ENCODE results near the gene AQP7.

AQP7 gene

DNA sequence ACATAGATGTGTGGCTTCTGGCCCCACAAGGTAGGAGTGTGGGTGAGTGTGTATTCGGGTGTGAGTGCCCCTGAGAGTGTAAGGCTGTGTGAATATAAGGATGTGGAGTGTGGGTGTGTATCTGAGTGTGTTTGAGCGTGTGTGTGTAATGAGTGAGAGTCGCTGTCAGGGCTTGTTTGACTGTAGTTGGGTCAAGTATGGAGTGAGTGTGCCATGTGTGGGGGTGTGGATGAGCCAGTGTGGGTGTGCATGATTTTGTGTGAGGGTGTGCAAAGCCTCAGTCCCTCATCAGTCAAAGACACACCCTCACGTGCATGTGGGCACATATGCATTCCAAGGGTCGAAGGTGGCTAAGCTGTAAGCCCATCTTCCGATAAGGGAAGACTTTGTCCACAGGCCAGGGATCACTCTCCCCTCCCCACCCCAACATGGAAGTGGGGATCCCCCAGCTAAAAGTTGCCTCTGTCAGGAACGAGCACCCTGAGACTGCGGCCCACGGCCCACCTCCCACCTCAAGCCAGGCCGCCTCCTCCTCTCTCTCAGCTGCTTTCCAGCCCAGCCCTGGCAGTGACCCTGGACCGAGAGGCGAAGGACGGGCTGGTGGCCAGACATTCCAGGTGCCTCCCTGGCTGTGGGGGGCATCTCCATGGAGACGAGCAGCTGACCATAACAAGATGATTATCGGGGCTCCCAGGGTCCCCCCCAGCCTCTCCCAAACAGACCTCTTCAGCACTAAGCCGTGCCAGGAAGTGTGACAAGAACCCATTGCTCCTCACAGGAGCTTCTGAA, 32.1 kb upstream of the AQP7 start:
- 95% methylated on average over 16 of the region's 16 CpGs for WGBS (ENCODE audit: insufficient coverage)
- Histone ChIP-seq H3K36me3 (ENCODE audit: control insufficient read depth in 4 of 4, insufficient read depth in 4 of 4, low read length in 3 of 4) (no peaks in the 10 kb centered on the region), H3K27me3 (replicated peaks in 2 of 5; ENCODE audit: control insufficient read depth in 4 of 5, insufficient read depth in 5 of 5, low read length in 4 of 5) (no peaks in the 10 kb centered on the region), H3K27ac (ENCODE audit: insufficient read depth in 1 of 2, low read depth in 1 of 2, low read length in 2 of 2, poor library complexity in 1 of 2, severe bottlenecking in 2 of 2) (no peak overlapping the region), H3K4me3 (ENCODE audit: control insufficient read depth in 1 of 7, extremely low read depth in 1 of 7, insufficient read depth in 4 of 7, low read depth in 2 of 7, low read length in 6 of 7) (no peak overlapping the region), H3K9me3 (ENCODE audit: control extremely low read depth in 1 of 5, control insufficient read depth in 4 of 5, insufficient read depth in 2 of 5, low read depth in 1 of 5, low read length in 4 of 5) (no peaks in the 10 kb centered on the region), H3K4me1 (ENCODE audit: control extremely low read depth in 1 of 4, control insufficient read depth in 4 of 4, insufficient read depth in 4 of 4, low read length in 3 of 4) (peaks cover 0 to 11% (median 1%) of the 10 kb centered on the region in 4 experiments)
- ChIA-PET CTCF (interaction anchor here (1.0 to 3.4 kb wide), 5 partner anchors 9 to 32 kb away, joined by 3 to 11 read pairs (median 6); no protein-coding TSS in a partner anchor), POLR2A (interaction anchor here (0.7 kb wide), 1 partner anchor 19 kb away, joined by 3 read pairs; no protein-coding TSS in a partner anchor)
- DNase-seq: no peak

DNA sequence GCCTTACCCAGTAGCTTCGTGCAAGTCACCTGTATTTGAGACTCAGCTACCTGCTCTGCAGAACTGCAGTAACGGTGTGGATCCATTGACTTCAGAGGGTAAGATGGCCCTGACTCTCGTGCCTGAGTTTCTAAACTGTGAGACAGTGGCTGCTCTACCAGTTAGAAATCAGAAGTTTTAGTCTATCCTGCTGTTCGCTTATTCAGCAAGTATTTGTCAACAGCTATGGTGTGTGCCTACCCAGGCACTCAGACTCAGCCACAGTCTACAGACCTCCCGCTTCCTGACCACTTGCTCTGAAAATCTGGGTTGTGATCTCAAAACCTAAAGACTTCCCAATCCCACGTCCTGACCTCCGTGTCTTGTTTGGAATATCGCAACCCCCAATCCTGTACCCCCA, 31.5 kb upstream of the AQP7 start:
- ChIA-PET POLR2A (no interaction called here), CTCF (interaction anchor here (2.1 to 3.4 kb wide), 4 partner anchors 16 to 33 kb away, joined by 5 to 11 read pairs (median 6); no protein-coding TSS in a partner anchor)
- H3K36me3 ChIP-seq (ENCODE audit: control insufficient read depth in 4 of 4, insufficient read depth in 4 of 4, low read length in 3 of 4): no peaks in the 10 kb centered on the region
- no peaks in the 10 kb centered on the region for H3K27me3 ChIP-seq (replicated peaks in 2 of 5; ENCODE audit: control insufficient read depth in 4 of 5, insufficient read depth in 5 of 5, low read length in 4 of 5)
- H3K27ac ChIP-seq (ENCODE audit: insufficient read depth in 1 of 2, low read depth in 1 of 2, low read length in 2 of 2, poor library complexity in 1 of 2, severe bottlenecking in 2 of 2): no peak overlapping the region
- H3K9me3 ChIP-seq (ENCODE audit: control extremely low read depth in 1 of 5, control insufficient read depth in 4 of 5, insufficient read depth in 2 of 5, low read depth in 1 of 5, low read length in 4 of 5): no peaks in the 10 kb centered on the region
- 100% methylated on average over 4 of the region's 8 CpGs for WGBS (ENCODE audit: insufficient coverage)
- H3K4me3 ChIP-seq (ENCODE audit: control insufficient read depth in 1 of 7, extremely low read depth in 1 of 7, insufficient read depth in 4 of 7, low read depth in 2 of 7, low read length in 6 of 7): no peak overlapping the region
- H3K4me1 ChIP-seq (ENCODE audit: control extremely low read depth in 1 of 4, control insufficient read depth in 4 of 4, insufficient read depth in 4 of 4, low read length in 3 of 4): peaks cover 0 to 11% (median 1%) of the 10 kb centered on the region in 4 experiments
- DNase-seq: no peak

DNA sequence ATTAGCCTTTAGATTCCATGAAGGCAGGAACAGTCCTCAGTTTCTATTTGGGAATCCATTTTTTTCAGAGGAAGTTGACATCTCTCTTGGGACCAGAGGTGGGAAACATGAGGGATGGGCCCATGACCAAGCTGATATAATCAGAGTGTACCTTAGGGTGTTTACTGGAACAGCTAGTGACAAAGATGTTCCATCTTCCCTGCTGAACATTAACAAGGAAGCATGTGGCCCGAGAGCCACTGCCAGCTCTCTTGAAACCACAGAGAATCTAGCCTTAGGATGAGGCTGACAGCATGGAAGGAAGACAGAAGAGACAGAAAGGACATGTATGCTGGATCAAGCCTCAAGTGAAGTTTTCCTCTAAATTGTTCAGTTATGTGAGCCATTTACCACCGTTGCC, 29.1 kb upstream of the AQP7 start:
- no peaks in the 10 kb centered on the region for H3K36me3 ChIP-seq (ENCODE audit: control insufficient read depth in 4 of 4, insufficient read depth in 4 of 4, low read length in 3 of 4)
- H3K27me3 ChIP-seq (replicated peaks in 2 of 5; ENCODE audit: control insufficient read depth in 4 of 5, insufficient read depth in 5 of 5, low read length in 4 of 5): no peaks in the 10 kb centered on the region
- WGBS (ENCODE audit: insufficient coverage): 100% methylated on average over 1 of the region's 2 CpGs
- ChIA-PET CTCF (interaction anchor here (1.4 to 3.4 kb wide), 6 partner anchors 12 to 35 kb away, joined by 3 to 11 read pairs (median 3); partner anchors contain the start of gene AQP3), POLR2A (no interaction called here)
- H3K4me3 ChIP-seq (ENCODE audit: control insufficient read depth in 1 of 7, extremely low read depth in 1 of 7, insufficient read depth in 4 of 7, low read depth in 2 of 7, low read length in 6 of 7): no peak overlapping the region
- no peak overlapping the region for H3K27ac ChIP-seq (ENCODE audit: insufficient read depth in 1 of 2, low read depth in 1 of 2, low read length in 2 of 2, poor library complexity in 1 of 2, severe bottlenecking in 2 of 2)
- no peaks in the 10 kb centered on the region for H3K9me3 ChIP-seq (ENCODE audit: control extremely low read depth in 1 of 5, control insufficient read depth in 4 of 5, insufficient read depth in 2 of 5, low read depth in 1 of 5, low read length in 4 of 5)
- peaks cover 0 to 5% (median 0%) of the 10 kb centered on the region in 4 experiments for H3K4me1 ChIP-seq (ENCODE audit: control extremely low read depth in 1 of 4, control insufficient read depth in 4 of 4, insufficient read depth in 4 of 4, low read length in 3 of 4)
- DNase-seq: peak in 1 of 3 donors; percentile 6

DNA sequence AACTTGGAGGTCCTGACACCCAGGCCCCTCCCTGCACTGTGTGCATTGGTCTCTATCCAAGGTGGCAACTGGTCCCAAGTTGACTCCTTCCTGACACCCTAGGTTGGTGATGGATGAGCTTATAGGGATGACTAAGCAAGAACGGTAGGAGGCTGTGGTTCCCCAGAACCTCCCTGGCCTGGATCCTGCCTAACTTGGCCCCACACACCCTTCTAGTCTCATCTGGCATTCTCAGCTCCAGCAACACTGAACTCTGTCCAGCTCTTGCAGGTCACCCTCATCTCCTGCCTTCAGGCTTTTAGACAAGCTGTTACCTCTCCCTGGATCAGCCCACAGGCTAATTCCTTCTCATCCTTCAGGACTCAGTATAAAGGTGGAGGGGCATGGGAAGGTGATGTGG, 28.6 kb upstream of the AQP7 start:
- POLR2A ChIA-PET: no interaction called here
- CTCF ChIA-PET: interaction anchor here (0.6 to 3.4 kb wide), 7 partner anchors 12 to 1330 kb away, joined by 3 to 11 read pairs (median 3); partner anchors contain the start of gene AQP3

DNA sequence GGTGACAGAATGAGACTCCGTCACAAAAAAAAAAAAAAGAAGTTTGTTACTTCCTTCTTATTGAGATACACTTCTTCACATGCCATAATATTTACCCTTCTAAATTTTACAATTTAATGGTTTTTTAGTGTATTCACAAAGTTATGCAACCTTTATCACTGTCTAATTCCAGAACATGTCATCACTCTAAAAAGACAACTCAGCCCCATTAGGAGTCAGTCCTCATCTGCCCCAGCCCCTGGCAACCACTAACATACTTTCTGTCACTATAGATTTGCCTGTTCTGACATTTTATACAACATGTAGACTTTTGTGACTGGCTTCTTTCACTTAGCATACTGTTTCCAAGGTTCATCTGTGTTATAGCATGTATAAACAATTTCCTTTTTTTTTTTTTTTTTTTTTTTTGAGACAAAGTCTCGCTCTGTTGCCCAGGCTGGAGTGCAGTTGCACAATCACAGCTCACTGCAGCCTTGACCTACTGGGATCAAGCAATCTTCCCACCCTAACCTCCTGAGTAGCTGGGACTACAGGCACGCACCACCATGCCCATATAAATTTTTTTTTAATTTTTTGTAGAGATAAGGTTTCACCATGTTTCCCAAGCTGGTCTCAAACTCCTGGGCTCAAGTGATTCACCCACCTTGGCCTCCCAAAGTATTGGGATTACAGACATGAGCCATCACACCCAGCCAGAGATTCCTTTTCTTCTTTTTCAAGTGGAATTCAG, 27.1 kb upstream of the AQP7 start:
- no peak for DNase-seq
- Histone ChIP-seq H3K36me3 (ENCODE audit: control insufficient read depth in 4 of 4, insufficient read depth in 4 of 4, low read length in 3 of 4) (no peaks in the 10 kb centered on the region), H3K27me3 (replicated peaks in 2 of 5; ENCODE audit: control insufficient read depth in 4 of 5, insufficient read depth in 5 of 5, low read length in 4 of 5) (no peaks in the 10 kb centered on the region), H3K9me3 (ENCODE audit: control extremely low read depth in 1 of 5, control insufficient read depth in 4 of 5, insufficient read depth in 2 of 5, low read depth in 1 of 5, low read length in 4 of 5) (no peaks in the 10 kb centered on the region), H3K27ac (ENCODE audit: insufficient read depth in 1 of 2, low read depth in 1 of 2, low read length in 2 of 2, poor library complexity in 1 of 2, severe bottlenecking in 2 of 2) (no peak overlapping the region), H3K4me3 (ENCODE audit: control insufficient read depth in 1 of 7, extremely low read depth in 1 of 7, insufficient read depth in 4 of 7, low read depth in 2 of 7, low read length in 6 of 7) (no peak overlapping the region), H3K4me1 (ENCODE audit: control extremely low read depth in 1 of 4, control insufficient read depth in 4 of 4, insufficient read depth in 4 of 4, low read length in 3 of 4) (peaks cover 0 to 5% (median 0%) of the 10 kb centered on the region in 4 experiments)
- WGBS (ENCODE audit: insufficient coverage): no CpG with 5 or more reads among the region's 3 CpGs
- ChIA-PET POLR2A (no interaction called here), CTCF (no interaction called here)

More for the DNA sequence above, 28.6 kb upstream of the AQP7 start:
- Histone ChIP-seq H3K36me3 (ENCODE audit: control insufficient read depth in 4 of 4, insufficient read depth in 4 of 4, low read length in 3 of 4) (no peaks in the 10 kb centered on the region), H3K4me1 (ENCODE audit: control extremely low read depth in 1 of 4, control insufficient read depth in 4 of 4, insufficient read depth in 4 of 4, low read length in 3 of 4) (peaks cover 0 to 5% (median 0%) of the 10 kb centered on the region in 4 experiments), H3K4me3 (ENCODE audit: control insufficient read depth in 1 of 7, extremely low read depth in 1 of 7, insufficient read depth in 4 of 7, low read depth in 2 of 7, low read length in 6 of 7) (no peak overlapping the region), H3K27ac (ENCODE audit: insufficient read depth in 1 of 2, low read depth in 1 of 2, low read length in 2 of 2, poor library complexity in 1 of 2, severe bottlenecking in 2 of 2) (no peak overlapping the region), H3K9me3 (ENCODE audit: control extremely low read depth in 1 of 5, control insufficient read depth in 4 of 5, insufficient read depth in 2 of 5, low read depth in 1 of 5, low read length in 4 of 5) (no peaks in the 10 kb centered on the region), H3K27me3 (replicated peaks in 2 of 5; ENCODE audit: control insufficient read depth in 4 of 5, insufficient read depth in 5 of 5, low read length in 4 of 5) (no peaks in the 10 kb centered on the region)
- DNase-seq: peak in 1 of 3 donors; percentile 8
- 0% methylated on average over 1 of the region's 1 CpG for WGBS (ENCODE audit: insufficient coverage)

DNA sequence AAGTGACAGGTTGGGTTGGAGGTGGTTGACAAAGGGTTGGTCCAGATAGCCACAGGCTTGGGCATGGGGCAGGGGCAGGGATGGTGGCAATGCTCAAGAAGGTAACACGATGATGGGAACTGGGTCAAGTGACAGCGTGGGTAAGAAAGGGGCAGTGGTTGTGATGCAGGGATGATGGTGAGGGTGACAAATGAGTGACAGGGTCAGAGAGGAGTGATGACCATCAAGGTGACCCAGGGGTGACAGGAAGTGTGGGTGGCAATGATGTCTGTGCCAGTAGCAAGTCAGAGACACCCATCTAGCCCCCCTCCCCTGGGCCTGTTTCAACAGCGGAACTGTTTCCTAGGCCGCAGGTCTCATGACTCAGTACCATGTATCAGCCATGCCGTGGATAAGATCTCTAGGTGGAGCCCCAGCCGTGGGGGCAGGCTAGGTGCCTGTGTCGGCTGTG, 24.5 kb upstream of the AQP7 start:
- H3K4me1 ChIP-seq (ENCODE audit: control extremely low read depth in 1 of 4, control insufficient read depth in 4 of 4, insufficient read depth in 4 of 4, low read length in 3 of 4): peaks cover 0 to 5% (median 0%) of the 10 kb centered on the region in 4 experiments
- no peaks in the 10 kb centered on the region for H3K36me3 ChIP-seq (ENCODE audit: control insufficient read depth in 4 of 4, insufficient read depth in 4 of 4, low read length in 3 of 4)
- ChIA-PET CTCF (interaction anchor here (1.3 kb wide), 1 partner anchor 26 kb away, joined by 4 read pairs; no protein-coding TSS in a partner anchor), POLR2A (no interaction called here)
- no peak for DNase-seq
- H3K27me3 ChIP-seq (replicated peaks in 2 of 5; ENCODE audit: control insufficient read depth in 4 of 5, insufficient read depth in 5 of 5, low read length in 4 of 5): no peaks in the 10 kb centered on the region
- H3K4me3 ChIP-seq (ENCODE audit: control insufficient read depth in 1 of 7, extremely low read depth in 1 of 7, insufficient read depth in 4 of 7, low read depth in 2 of 7, low read length in 6 of 7): no peak overlapping the region
- 90% methylated on average over 7 of the region's 7 CpGs for WGBS (ENCODE audit: insufficient coverage)
- H3K9me3 ChIP-seq (ENCODE audit: control extremely low read depth in 1 of 5, control insufficient read depth in 4 of 5, insufficient read depth in 2 of 5, low read depth in 1 of 5, low read length in 4 of 5): no peaks in the 10 kb centered on the region
- no peak overlapping the region for H3K27ac ChIP-seq (ENCODE audit: insufficient read depth in 1 of 2, low read depth in 1 of 2, low read length in 2 of 2, poor library complexity in 1 of 2, severe bottlenecking in 2 of 2)

DNA sequence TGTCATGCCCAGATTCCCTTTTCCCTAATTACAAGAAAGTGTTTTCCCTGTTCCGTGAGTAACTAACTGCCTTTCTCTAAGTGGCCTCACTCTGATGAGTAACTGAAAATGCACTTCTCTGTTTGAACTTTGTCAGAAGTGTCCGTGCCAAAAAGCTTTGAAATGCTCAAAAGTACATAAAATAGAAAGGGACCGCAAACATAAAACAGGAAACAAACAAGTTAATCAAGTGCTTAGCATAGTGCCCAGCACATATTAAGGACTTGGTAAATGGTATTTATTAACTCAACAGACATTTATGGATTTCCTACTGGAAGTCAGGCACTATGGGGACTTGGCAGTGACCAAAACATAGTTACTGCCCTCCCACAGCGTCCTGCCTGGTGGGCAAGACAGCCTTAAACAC, 22.8 kb upstream of the AQP7 start:
- DNase-seq: no peak
- Histone ChIP-seq H3K36me3 (ENCODE audit: control insufficient read depth in 4 of 4, insufficient read depth in 4 of 4, low read length in 3 of 4) (no peaks in the 10 kb centered on the region), H3K4me1 (ENCODE audit: control extremely low read depth in 1 of 4, control insufficient read depth in 4 of 4, insufficient read depth in 4 of 4, low read length in 3 of 4) (no peaks in the 10 kb centered on the region), H3K27me3 (replicated peaks in 2 of 5; ENCODE audit: control insufficient read depth in 4 of 5, insufficient read depth in 5 of 5, low read length in 4 of 5) (no peaks in the 10 kb centered on the region), H3K4me3 (ENCODE audit: control insufficient read depth in 1 of 7, extremely low read depth in 1 of 7, insufficient read depth in 4 of 7, low read depth in 2 of 7, low read length in 6 of 7) (no peak overlapping the region), H3K27ac (ENCODE audit: insufficient read depth in 1 of 2, low read depth in 1 of 2, low read length in 2 of 2, poor library complexity in 1 of 2, severe bottlenecking in 2 of 2) (no peak overlapping the region), H3K9me3 (ENCODE audit: control extremely low read depth in 1 of 5, control insufficient read depth in 4 of 5, insufficient read depth in 2 of 5, low read depth in 1 of 5, low read length in 4 of 5) (no peaks in the 10 kb centered on the region)
- ChIA-PET POLR2A (no interaction called here), CTCF (no interaction called here)
- WGBS (ENCODE audit: insufficient coverage): 100% methylated on average over 2 of the region's 4 CpGs
